OCI-LY7 (cell line): ENCODE data around the gene FRMPD1. TPM values are rescaled to one million over a fixed set of nuclear protein-coding genes. Genes with fewer than 3 reads are reported as not detected.

Experiments
- BruUV-seq: library from RNA; stranded (reverse); fragments of 400-500 nt; replicated peaks from 2 replicates; lab custom pipeline; 2021; lab: Mats Ljungman, UMichigan
- CTCF ChIA-PET: fragments of 300-600 bp; sonication (Branson Sonifier 250); formaldehyde crosslinking; loops from one replicate; lab custom pipeline; 2022; ENCODE audit warnings: antibody characterized with exemption; ENCODE audit not compliant: unreplicated experiment; lab: Charles Lee
- POLR2A ChIA-PET: fragments of 300-600 bp; sonication (Branson Sonifier 250); formaldehyde crosslinking; loops from one replicate; lab custom pipeline; 2022; ENCODE audit warnings: antibody characterized with exemption; lab: Charles Lee
- DNase-seq: peaks from one replicate; pipeline ENCODE4 v3.0.0-alpha.2; 2015; ENCODE audit warnings: low spot score
- H2AFZ ChIP-seq: fragments of 200-600 bp; sonication (generic), shearing (Covaris generic); 2 replicates; pipeline ENCODE4 v1.6.1; 2014; ENCODE audit warnings: mild to moderate bottlenecking, antibody characterized with exemption, low read length, moderate library complexity
- H3K27ac ChIP-seq: fragments of 200-600 bp; sonication (generic); 2 replicates; pipeline ENCODE4 v1.5.1; 2014; ENCODE audit warnings: mixed run types, low read depth, mild to moderate bottlenecking, moderate library complexity, low read length, inconsistent platforms; ENCODE audit not compliant: poor library complexity, severe bottlenecking
- H3K36me3 ChIP-seq: fragments of 200-600 bp; sonication (generic); 2 replicates; pipeline ENCODE4 v1.6.1; 2014; ENCODE audit warnings: mild to moderate bottlenecking, antibody characterized with exemption, low read length, moderate library complexity, mixed read lengths; ENCODE audit not compliant: insufficient read depth
- H3K4me1 ChIP-seq: fragments of 200-600 bp; sonication (generic); 2 replicates; pipeline ENCODE4 v1.5.1; 2014; ENCODE audit warnings: mild to moderate bottlenecking, low read length; ENCODE audit not compliant: insufficient read depth, poor library complexity, severe bottlenecking
- H3K4me2 ChIP-seq: fragments of 200-600 bp; sonication (generic); 2 replicates; pipeline ENCODE4 v1.6.1; 2014; ENCODE audit warnings: mild to moderate bottlenecking, low read length
- H3K4me3 ChIP-seq: fragments of 200-600 bp; sonication (generic); 2 replicates; pipeline ENCODE4 v1.5.1; 2014; ENCODE audit warnings: mild to moderate bottlenecking, low read depth, low read length; ENCODE audit not compliant: poor library complexity, severe bottlenecking
- H3K79me2 ChIP-seq: fragments of 200-600 bp; sonication (generic); 2 replicates; pipeline ENCODE4 v1.6.1; 2016; ENCODE audit warnings: low read depth, mild to moderate bottlenecking, low read length, moderate library complexity, mixed read lengths; ENCODE audit not compliant: insufficient read depth
- H3K9me2 ChIP-seq: fragments of 200-600 bp; sonication (generic); 2 replicates; pipeline ENCODE4 v1.6.1; 2016; ENCODE audit warnings: mild to moderate bottlenecking, low read length, mixed read lengths; ENCODE audit not compliant: insufficient read depth
- H3K9me3 ChIP-seq: fragments of 200-600 bp; sonication (generic); 2 replicates; pipeline ENCODE4 v1.6.1; 2014; ENCODE audit warnings: mild to moderate bottlenecking, mixed run types, low read length, mixed read lengths
- H4K20me1 ChIP-seq: fragments of 200-600 bp; sonication (generic); 2 replicates; pipeline ENCODE4 v1.6.1; 2014; ENCODE audit warnings: mild to moderate bottlenecking, antibody characterized with exemption, low read length, moderate library complexity, mixed read lengths; ENCODE audit not compliant: insufficient read depth
- CTCF ChIP-seq: fragments of 200-600 bp; sonication (generic); conservative IDR thresholded peaks from 2 replicates; pipeline ENCODE4 v1.5.1; 2014; ENCODE audit warnings: mild to moderate bottlenecking, antibody characterized with exemption, low read length, moderate library complexity, mixed read lengths
- EZH2phosphoT487 ChIP-seq: fragments of 200-600 bp; sonication (generic); IDR thresholded peaks from 2 replicates; pipeline ENCODE4 v1.6.1; 2018; ENCODE audit warnings: low read depth, borderline replicate concordance, mild to moderate bottlenecking, mixed run types, antibody characterized with exemption, low read length, moderate library complexity, mixed read lengths
- intact Hi-C: fragments of 100-400 bp; cut with micrococcal nuclease; formaldehyde crosslinking; loops from one replicate; pipeline ENCODE4 v1.10.0; 2022; ENCODE audit not compliant: unreplicated experiment
- total RNA-seq, 2 experiments: library from RNA; depleted of rRNA in 1 of 2; stranded (reverse); fragments of >200 nt in 1 of 2; shearing (Covaris generic) in 1 of 2; gene quantifications; 2 replicates each; pipeline ENCODE4 v1.2.3, GENCODE V29; 2014 to 2022

Gene FRMPD1
- total RNA-seq, 2 experiments from 2014 or later = not detected

GRCh38 chr9:37639841-37640240 lies 10.9 kb upstream of the FRMPD1 start:
- DNase-seq = no peak
- H2AFZ ChIP-seq = no peak overlapping the region
- no peaks in the 10 kb centered on the region for H3K9me2 ChIP-seq
- TF ChIP-seq CTCF = no peak
- no peak for TF ChIP-seq EZH2phosphoT487
- no peaks in the 10 kb centered on the region for H3K9me3 ChIP-seq
- POLR2A ChIA-PET = interaction anchor here (0.8 kb wide), 1 partner anchor 9 kb away, joined by 3 read pairs; no protein-coding TSS in a partner anchor
- H4K20me1 ChIP-seq = no peaks in the 10 kb centered on the region
- H3K79me2 ChIP-seq = no peaks in the 10 kb centered on the region
- BruUV-seq = no TSS peak
- H3K4me2 ChIP-seq = no peak overlapping the region
- intact Hi-C loops = no loop called here
- CTCF ChIA-PET = no interaction called here
- H3K4me3 ChIP-seq = no peak overlapping the region
- H3K27ac ChIP-seq = no peak overlapping the region
- no peaks in the 10 kb centered on the region for H3K4me1 ChIP-seq
- H3K36me3 ChIP-seq = no peaks in the 10 kb centered on the region

DNA sequence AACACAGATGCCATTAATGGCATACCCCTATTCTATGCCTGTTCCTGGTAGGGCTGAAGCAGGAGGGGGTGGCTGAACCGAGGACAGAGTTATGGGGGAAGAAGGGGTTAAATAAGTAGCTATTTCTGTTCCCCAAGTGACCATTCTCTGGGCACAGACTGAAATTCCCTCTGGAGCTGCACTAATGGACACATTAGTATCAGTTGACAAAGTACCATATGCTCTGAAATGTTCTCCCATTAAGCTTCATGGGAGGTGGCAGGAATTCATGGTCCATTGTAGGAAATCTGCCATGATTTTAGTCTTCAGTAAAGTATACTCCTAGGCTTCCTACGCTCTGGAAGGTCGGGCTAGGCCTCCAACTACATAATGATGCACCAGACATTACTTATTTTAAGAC lies 10.5 kb upstream of the FRMPD1 start:
- no peak overlapping the region for H2AFZ ChIP-seq
- no peaks in the 10 kb centered on the region for H3K9me3 ChIP-seq
- no peak overlapping the region for H3K4me3 ChIP-seq
- TF ChIP-seq CTCF = no peak
- no peak for TF ChIP-seq EZH2phosphoT487
- H3K9me2 ChIP-seq = no peaks in the 10 kb centered on the region
- POLR2A ChIA-PET = interaction anchor here (0.8 kb wide), 1 partner anchor 9 kb away, joined by 3 read pairs; no protein-coding TSS in a partner anchor
- no peaks in the 10 kb centered on the region for H3K4me1 ChIP-seq
- BruUV-seq = no TSS peak
- no peak for DNase-seq
- intact Hi-C loops = no loop called here
- CTCF ChIA-PET = no interaction called here
- no peak overlapping the region for H3K4me2 ChIP-seq
- no peak overlapping the region for H3K27ac ChIP-seq
- no peaks in the 10 kb centered on the region for H3K36me3 ChIP-seq
- no peaks in the 10 kb centered on the region for H4K20me1 ChIP-seq
- H3K79me2 ChIP-seq = no peaks in the 10 kb centered on the region

GRCh38 chr9:37641331-37641730 lies 9.4 kb upstream of the FRMPD1 start:
- no peak for DNase-seq
- Histone ChIP-seq H3K9me3 (no peaks in the 10 kb centered on the region), H3K4me2 (no peak overlapping the region), H3K4me3 (no peak overlapping the region), H3K9me2 (no peaks in the 10 kb centered on the region), H3K36me3 (no peaks in the 10 kb centered on the region), H3K79me2 (no peaks in the 10 kb centered on the region), H4K20me1 (no peaks in the 10 kb centered on the region), H3K27ac (no peak overlapping the region), H2AFZ (no peak overlapping the region), H3K4me1 (no peaks in the 10 kb centered on the region)
- POLR2A ChIA-PET = interaction anchor here (0.5 kb wide), 1 partner anchor 71 kb away, joined by 3 read pairs; no protein-coding TSS in a partner anchor
- CTCF ChIA-PET = no interaction called here
- TF ChIP-seq EZH2phosphoT487 (no peak), CTCF (no peak)
- intact Hi-C loops = no loop called here
- no TSS peak for BruUV-seq
